SK-N-SH (cell line): ENCODE data around the gene AARS2.

Experiments used
- EZH2phosphoT487 ChIP-seq: fragments of 200-600 bp; sonication (generic); IDR thresholded peaks from 2 replicates; pipeline ENCODE4 v1.6.1; 2017; ENCODE audit warnings: low read depth, mixed run types, mild to moderate bottlenecking, antibody characterized with exemption, moderate library complexity, borderline replicate concordance
- POLR2AphosphoS5 ChIP-seq: IDR thresholded peaks from 2 replicates; pipeline ENCODE4 v1.6.1; 2012; ENCODE audit warnings: low read depth, low read length
- RCOR1 ChIP-seq: fragments of 150-350 bp; IDR thresholded peaks from 2 replicates; pipeline ENCODE4 v1.6.1; 2017; ENCODE audit warnings: antibody characterized with exemption, low read length

GRCh38 chr6:44253307-44254101 lies 59.6 kb downstream of the AARS2 start:
- TF ChIP-seq RCOR1 (no peak), POLR2AphosphoS5 (peak; percentile 10), EZH2phosphoT487 (no peak)
